VCaP (cell line): ENCODE results near the gene FKBP1A.
A peak's percentile ranks its signal among the peaks of the same experiment; 100 is the strongest.

Experiments
- H3K27ac ChIP-seq: fragments of 450-650 bp; 2 replicates; pipeline ENCODE4 v1.5.1; 2017
- TF ChIP-seq, protein P1 (sequence below): fragments of 450-650 bp; conservative IDR thresholded peaks from 2 replicates; pipeline ENCODE4 v1.5.1; 2017; ENCODE audit warnings: mild to moderate bottlenecking, moderate library complexity

FKBP1A gene

DNA sequence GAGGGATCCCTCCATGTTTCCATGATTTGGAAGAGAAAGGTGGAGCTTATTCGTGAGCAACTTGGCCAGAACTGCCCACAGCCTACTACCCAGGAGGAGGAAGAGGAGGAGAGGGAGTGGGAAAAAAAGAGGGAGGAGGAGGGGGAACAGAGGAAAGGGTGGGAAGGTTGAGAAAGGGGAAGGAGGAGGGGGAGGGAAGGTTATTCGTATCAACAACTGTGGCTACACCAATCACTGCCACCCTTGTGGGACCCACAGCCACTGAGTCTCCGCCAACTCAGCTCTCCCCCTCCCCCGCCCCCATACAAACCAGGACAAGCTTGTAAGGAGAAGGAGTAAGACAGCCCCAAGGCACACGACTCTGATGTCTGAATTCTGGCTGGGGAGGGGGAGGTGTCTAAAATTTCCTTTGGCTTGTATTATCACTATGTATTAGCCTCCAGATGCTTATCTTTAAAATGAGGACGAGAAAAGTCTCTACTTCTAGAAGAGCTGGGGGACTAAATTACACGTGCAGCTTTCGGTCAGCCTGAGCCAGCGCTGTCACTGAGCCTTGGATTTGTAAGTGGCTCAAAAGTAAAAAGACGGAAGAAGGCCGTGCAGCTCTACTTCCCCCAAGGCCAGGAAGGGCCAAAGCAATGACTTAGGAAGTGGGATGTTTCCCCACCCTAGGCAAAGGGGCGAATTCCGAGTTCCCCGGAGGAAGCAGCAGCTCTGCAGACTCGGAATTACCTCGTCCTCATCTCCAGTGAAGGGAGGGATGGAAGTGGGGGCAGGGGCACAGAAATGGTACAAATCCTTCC is 1.0 kb downstream of the FKBP1A start:
- peak overlapping the region; percentile 90 for H3K27ac ChIP-seq
- TF ChIP-seq, protein P1, sequence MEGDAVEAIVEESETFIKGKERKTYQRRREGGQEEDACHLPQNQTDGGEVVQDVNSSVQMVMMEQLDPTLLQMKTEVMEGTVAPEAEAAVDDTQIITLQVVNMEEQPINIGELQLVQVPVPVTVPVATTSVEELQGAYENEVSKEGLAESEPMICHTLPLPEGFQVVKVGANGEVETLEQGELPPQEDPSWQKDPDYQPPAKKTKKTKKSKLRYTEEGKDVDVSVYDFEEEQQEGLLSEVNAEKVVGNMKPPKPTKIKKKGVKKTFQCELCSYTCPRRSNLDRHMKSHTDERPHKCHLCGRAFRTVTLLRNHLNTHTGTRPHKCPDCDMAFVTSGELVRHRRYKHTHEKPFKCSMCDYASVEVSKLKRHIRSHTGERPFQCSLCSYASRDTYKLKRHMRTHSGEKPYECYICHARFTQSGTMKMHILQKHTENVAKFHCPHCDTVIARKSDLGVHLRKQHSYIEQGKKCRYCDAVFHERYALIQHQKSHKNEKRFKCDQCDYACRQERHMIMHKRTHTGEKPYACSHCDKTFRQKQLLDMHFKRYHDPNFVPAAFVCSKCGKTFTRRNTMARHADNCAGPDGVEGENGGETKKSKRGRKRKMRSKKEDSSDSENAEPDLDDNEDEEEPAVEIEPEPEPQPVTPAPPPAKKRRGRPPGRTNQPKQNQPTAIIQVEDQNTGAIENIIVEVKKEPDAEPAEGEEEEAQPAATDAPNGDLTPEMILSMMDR, result no peak

DNA sequence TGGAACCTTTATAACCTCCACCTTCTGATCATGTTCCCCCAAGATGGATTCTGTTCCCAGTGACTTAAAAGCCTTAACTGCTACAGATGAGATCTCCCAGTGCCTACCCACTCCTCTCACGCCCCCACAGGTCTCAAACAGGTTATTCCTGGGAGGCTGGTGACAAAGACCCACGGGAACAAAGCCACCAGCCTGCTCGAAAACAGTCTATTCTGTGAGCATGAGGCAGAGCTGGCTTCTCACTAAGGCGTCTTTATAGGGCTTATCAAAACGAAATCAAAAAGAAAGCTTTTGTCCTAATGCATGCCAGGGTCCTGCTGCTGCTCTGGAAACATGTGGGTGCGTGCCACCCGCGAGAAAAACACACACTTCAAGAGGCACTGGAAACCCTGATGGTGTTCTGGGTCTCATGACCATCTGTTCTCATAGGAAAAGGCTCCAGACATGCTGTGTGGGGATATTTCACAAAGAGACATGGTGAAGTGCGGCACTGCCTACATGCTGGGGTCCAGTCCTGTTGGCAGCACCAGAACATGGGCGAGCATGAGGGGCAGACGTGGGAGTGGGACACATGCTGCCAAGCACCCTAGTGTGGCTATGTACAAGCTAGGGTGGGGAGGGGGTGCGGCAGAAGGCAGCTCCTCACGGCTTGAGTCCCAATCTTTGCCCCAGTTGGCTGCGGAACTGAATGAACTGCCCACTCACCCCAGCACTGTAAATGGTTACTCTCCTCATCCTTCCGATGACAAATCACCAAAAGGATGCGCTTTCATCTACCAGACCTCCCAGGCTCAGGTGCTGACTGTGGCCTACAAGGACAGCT is 2.1 kb downstream of the FKBP1A start:
- TF ChIP-seq, protein P1, result no peak
- H3K27ac ChIP-seq, result no peak overlapping the region; the same call in 1 of the 2 replicates

DNA sequence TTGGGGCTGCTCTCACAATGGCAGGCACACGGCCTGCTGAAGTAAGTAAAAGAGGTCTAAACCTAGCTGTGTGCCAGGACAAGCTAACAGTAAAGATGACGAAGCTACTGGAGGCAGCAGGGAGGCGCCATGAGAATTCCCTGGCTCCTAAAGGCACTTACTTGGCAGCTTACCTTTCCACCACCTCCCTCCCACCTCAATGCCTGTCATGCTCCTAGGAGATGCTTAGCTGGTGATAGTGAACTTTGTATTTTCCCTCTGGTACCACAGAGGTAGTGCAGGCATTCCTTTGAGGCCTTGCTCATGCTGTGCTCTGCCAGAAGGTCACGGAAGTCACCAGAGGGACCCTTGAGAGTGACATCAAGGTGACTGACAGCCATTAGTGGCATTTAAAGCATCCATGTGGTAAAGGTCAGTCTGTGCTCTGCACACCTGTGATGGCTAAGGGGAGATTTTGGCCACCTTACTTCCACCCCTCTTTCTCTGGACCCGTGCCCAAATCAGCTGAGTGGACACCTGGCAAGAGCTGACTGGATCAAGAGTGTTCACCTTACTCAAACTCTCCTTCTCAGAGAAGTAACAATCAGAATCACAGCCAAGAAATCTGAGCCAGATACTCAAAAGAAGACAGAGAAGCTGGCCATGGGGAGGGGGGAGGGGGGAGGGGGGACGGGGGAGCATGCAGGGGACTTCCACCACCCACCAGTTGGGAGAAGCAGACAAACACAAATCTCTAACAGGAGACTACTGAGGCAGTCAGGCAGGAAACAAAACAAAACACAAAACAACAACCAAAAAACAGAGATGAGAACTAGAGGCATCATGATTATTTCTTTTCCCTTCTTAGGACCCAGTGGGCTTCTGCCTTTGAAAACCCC is 2.9 kb downstream of the FKBP1A start:
- TF ChIP-seq, protein P1, result no peak
- H3K27ac ChIP-seq, result no peak overlapping the region; the same call in 1 of the 2 replicates

DNA sequence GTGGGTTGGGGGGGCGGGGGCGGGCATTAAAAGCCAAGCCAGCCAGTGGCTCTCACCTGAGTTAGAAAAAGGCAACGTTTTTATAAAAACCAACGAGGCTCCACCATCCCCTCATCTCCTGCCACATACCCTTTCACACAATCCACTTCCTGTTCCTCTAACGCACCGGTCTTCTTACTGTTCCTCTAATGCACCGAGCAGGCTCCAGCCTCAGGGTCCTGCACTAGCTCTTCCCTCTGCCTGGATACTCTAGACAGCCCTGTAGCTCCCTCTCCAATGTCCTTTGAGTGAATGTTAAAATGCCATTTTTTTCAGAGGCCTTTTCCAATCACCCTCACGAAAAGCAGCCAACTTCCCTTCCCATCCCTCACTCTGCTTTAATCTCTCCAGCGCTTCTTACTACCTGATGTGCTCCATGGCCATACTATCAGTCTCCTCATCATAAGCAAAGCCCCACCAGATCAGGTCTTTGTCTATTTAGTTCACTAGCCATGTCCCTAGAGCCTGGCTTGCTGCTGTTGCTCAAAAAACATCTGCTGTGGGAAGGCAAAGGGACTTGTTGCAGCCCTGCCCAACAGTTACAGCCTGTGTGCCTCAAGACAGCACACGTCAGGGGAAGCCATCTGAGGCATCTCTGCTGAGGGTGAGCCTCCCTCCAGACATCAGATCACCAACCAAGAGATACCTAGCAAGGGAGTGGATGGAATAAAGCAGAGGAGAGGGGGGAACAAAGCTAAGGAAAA is 3.9 kb downstream of the FKBP1A start:
- H3K27ac ChIP-seq, result no peak overlapping the region
- TF ChIP-seq, protein P1, result no peak

DNA sequence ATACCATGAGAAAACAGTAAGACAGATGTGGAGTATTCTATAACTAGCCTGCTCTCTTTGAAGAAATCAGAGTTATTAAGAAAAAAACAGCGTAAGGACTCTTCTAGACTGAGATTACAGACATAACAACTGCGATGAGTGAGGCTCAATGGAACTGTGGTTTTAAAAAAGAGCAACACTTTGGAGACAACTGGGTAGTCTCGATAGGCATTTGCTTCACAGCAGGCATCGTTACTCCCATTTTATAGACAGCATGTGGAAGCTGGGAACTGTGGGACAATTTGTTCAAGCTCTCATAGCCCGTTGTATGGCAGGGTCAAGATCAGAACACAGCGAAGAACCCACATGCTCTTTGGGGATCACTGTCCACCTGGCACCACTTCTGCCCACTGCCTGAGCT is 4.6 kb downstream of the FKBP1A start:
- TF ChIP-seq, protein P1, result no peak

DNA sequence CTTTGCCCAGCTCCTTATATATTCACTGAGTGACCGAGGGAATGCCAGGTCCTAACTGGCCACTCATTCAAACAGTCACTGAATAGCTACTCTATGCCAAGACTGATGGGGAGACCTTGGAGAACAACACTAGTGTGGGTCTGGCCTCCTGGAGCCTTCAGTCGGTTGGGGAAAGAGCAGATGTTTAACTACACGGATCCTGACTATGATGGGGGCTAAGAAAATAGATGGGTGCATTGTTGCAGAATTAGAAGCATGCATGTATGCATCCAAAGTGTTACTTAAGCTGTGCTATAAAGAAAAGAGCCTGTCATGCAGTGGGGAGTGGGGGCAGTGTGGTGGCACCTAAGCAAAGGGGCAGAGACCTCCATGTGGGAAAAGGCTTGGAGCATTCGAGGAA is 6.5 kb downstream of the FKBP1A start:
- TF ChIP-seq, protein P1, result no peak
- no peak overlapping the region for H3K27ac ChIP-seq

More for the DNA sequence above, 4.6 kb downstream of the FKBP1A start:
- no peak overlapping the region for H3K27ac ChIP-seq
